H9 (cell line): ENCODE measurements around the gene HPCAL1. TPM values are rescaled to one million over a fixed set of nuclear protein-coding genes. Genes with fewer than 3 reads are reported as not detected.

Experiments used
- DNase-seq: peaks from one replicate; pipeline ENCODE4 v3.0.0-alpha.2; 2017
- H2AFZ ChIP-seq: one replicate; pipeline ENCODE4 v1.6.1; 2013; ENCODE audit warnings: mild to moderate bottlenecking, low read length, control low read depth, moderate library complexity
- H2AK5ac ChIP-seq: 2 replicates; pipeline ENCODE4 v1.6.1; 2013; ENCODE audit warnings: low read length, control low read depth, mixed read lengths; ENCODE audit not compliant: insufficient read length
- H2BK120ac ChIP-seq: one replicate; pipeline ENCODE4 v1.6.1; 2013; ENCODE audit warnings: low read depth, mild to moderate bottlenecking, low read length, control low read depth, inconsistent platforms; ENCODE audit not compliant: poor library complexity, severe bottlenecking
- H2BK12ac ChIP-seq: 2 replicates; pipeline ENCODE4 v1.6.1; 2013; ENCODE audit warnings: low read length, control low read depth, mixed read lengths, low read depth; ENCODE audit not compliant: insufficient read length
- H2BK15ac ChIP-seq: 2 replicates; pipeline ENCODE4 v1.6.1; 2013; ENCODE audit warnings: low read depth, low read length, control low read depth
- H2BK20ac ChIP-seq: one replicate; pipeline ENCODE4 v1.6.1; 2013; ENCODE audit warnings: low read depth, mild to moderate bottlenecking, low read length, control low read depth, inconsistent platforms; ENCODE audit not compliant: poor library complexity, severe bottlenecking
- H2BK5ac ChIP-seq: 2 replicates; pipeline ENCODE4 v1.6.1; 2013; ENCODE audit warnings: low read length, control low read depth, mixed read lengths; ENCODE audit not compliant: insufficient read length
- H3K14ac ChIP-seq: 2 replicates; pipeline ENCODE4 v1.6.1; 2013; ENCODE audit warnings: low read length, control low read depth; ENCODE audit not compliant: insufficient read depth
- H3K18ac ChIP-seq: 2 replicates; pipeline ENCODE4 v1.6.1; 2013; ENCODE audit warnings: low read depth, mild to moderate bottlenecking, mixed read lengths, low read length, control low read depth; ENCODE audit not compliant: insufficient read length
- H3K23ac ChIP-seq: 2 replicates; pipeline ENCODE4 v1.6.1; 2013; ENCODE audit warnings: low read length, control low read depth, mixed read lengths, low read depth; ENCODE audit not compliant: insufficient read length
- H3K23me2 ChIP-seq: 2 replicates; pipeline ENCODE4 v1.6.1; 2013; ENCODE audit warnings: low read depth, mild to moderate bottlenecking, mixed read lengths, low read length, control low read depth; ENCODE audit not compliant: insufficient read length, poor library complexity, severe bottlenecking
- H3K27ac ChIP-seq: 2 replicates; pipeline ENCODE4 v1.5.1; 2013; ENCODE audit warnings: low read length, control low read depth, mixed read lengths, low read depth; ENCODE audit not compliant: insufficient read length
- H3K27me3 ChIP-seq: 2 replicates; pipeline ENCODE4 v1.6.1; 2013; ENCODE audit warnings: low read length, control low read depth, inconsistent platforms; ENCODE audit not compliant: insufficient read depth
- H3K4ac ChIP-seq: 2 replicates; pipeline ENCODE4 v1.6.1; 2013; ENCODE audit warnings: low read depth, mild to moderate bottlenecking, control low read depth, inconsistent platforms, low read length, moderate library complexity
- H3K4me1 ChIP-seq: 2 replicates; pipeline ENCODE4 v1.6.1; 2013; ENCODE audit warnings: low read length, control low read depth, inconsistent platforms; ENCODE audit not compliant: insufficient read depth
- H3K4me2 ChIP-seq: 2 replicates; pipeline ENCODE4 v1.6.1; 2013; ENCODE audit warnings: low read length, control low read depth, mixed read lengths; ENCODE audit not compliant: insufficient read length, insufficient read depth
- H3K56ac ChIP-seq: 2 replicates; pipeline ENCODE4 v1.6.1; 2013; ENCODE audit warnings: low read depth, mild to moderate bottlenecking, mixed read lengths, low read length, control low read depth; ENCODE audit not compliant: insufficient read length
- H3K79me1 ChIP-seq: 2 replicates; pipeline ENCODE4 v1.6.1; 2013; ENCODE audit warnings: low read depth, mild to moderate bottlenecking, moderate library complexity, low read length, control low read depth, inconsistent platforms; ENCODE audit not compliant: insufficient read depth, poor library complexity, severe bottlenecking
- H3K79me2 ChIP-seq: 2 replicates; pipeline ENCODE4 v1.6.1; 2013; ENCODE audit warnings: low read length, control low read depth, inconsistent platforms; ENCODE audit not compliant: insufficient read depth
- H3K9ac ChIP-seq: 2 replicates; pipeline ENCODE4 v1.6.1; 2013; ENCODE audit warnings: low read length, control low read depth, mixed read lengths; ENCODE audit not compliant: insufficient read length; ENCODE audit errors: extremely low read depth
- H3K9me3 ChIP-seq: one replicate; pipeline ENCODE4 v1.6.1; 2013; ENCODE audit warnings: low read depth, low read length, inconsistent platforms; ENCODE audit not compliant: control insufficient read depth
- H3T11ph ChIP-seq: one replicate; pipeline ENCODE4 v1.6.1; 2013; ENCODE audit warnings: mild to moderate bottlenecking, low read length, control low read depth, inconsistent platforms
- H4K20me1 ChIP-seq: one replicate; pipeline ENCODE4 v1.6.1; 2013; ENCODE audit not compliant: control insufficient read depth, insufficient read length, insufficient read depth
- H4K5ac ChIP-seq: 2 replicates; pipeline ENCODE4 v1.6.1; 2013; ENCODE audit warnings: low read depth, mild to moderate bottlenecking, mixed read lengths, low read length, control low read depth; ENCODE audit not compliant: insufficient read length
- H4K8ac ChIP-seq: replicated peaks from 2 replicates; pipeline ENCODE4 v1.6.1; 2013; ENCODE audit warnings: low read length, control low read depth, mixed read lengths, low read depth; ENCODE audit not compliant: insufficient read length
- H4K91ac ChIP-seq: 2 replicates; pipeline ENCODE4 v1.6.1; 2013; ENCODE audit warnings: low read depth, mild to moderate bottlenecking, moderate library complexity, mixed read lengths, low read length, control low read depth; ENCODE audit not compliant: insufficient read length
- H3K27ac Mint-ChIP-seq, 3 experiments: 2 replicates in 2 of 3; 3 replicates in 1 of 3; pipeline ENCODE4 v1.8.0; 2020 to 2021; ENCODE audit warnings: mixed read lengths in 3 of 3, mild to moderate bottlenecking in 1 of 3, moderate library complexity in 1 of 3
- H3K27me3 Mint-ChIP-seq: 2 replicates; pipeline ENCODE4 v1.8.0; 2021; ENCODE audit warnings: low read depth, mild to moderate bottlenecking, moderate library complexity, mixed read lengths
- H3K36me3 Mint-ChIP-seq, 3 experiments: 2 replicates in 2 of 3; 3 replicates in 1 of 3; pipeline ENCODE4 v1.8.0; 2020 to 2021; ENCODE audit warnings: low read depth in 3 of 3, mixed read lengths in 3 of 3; ENCODE audit not compliant: insufficient read depth in 1 of 3
- H3K4me1 Mint-ChIP-seq, 2 experiments: 2 replicates each; pipeline ENCODE4 v1.8.0; 2020; ENCODE audit warnings: mixed read lengths in 2 of 2
- H3K4me3 Mint-ChIP-seq, 2 experiments: 2 replicates in 1 of 2; 3 replicates in 1 of 2; pipeline ENCODE4 v1.8.0; 2020 to 2021; ENCODE audit warnings: mild to moderate bottlenecking in 2 of 2, mixed read lengths in 2 of 2, moderate library complexity in 1 of 2
- H3K9me3 Mint-ChIP-seq, 2 experiments: 2 replicates in 1 of 2; 3 replicates in 1 of 2; pipeline ENCODE4 v1.8.0; 2020; ENCODE audit warnings: mild to moderate bottlenecking in 2 of 2, mixed read lengths in 2 of 2, moderate library complexity in 1 of 2
- CTCF ChIP-seq: fragments of 200-600 bp; sonication (generic); conservative IDR thresholded peaks from 3 replicates; pipeline ENCODE4 v1.8.0; 2021; ENCODE audit warnings: antibody characterized with exemption, mild to moderate bottlenecking
- WGBS: extraction: QIAGEN DNeasy Blood & Tissue Kit; methylation state at CpG from one replicate; pipeline ENCODE4 v1.1.7; 2013; ENCODE audit warnings: missing lambda C conversion rate, low lambda C conversion rate, mixed read lengths; ENCODE audit not compliant: insufficient read length; ENCODE audit errors: extremely low coverage; 5-methylcytosine and 5-hydroxymethylcytosine counted together
- total RNA-seq: library from RNA; stranded (reverse); gene quantifications from 2 replicates; pipeline ENCODE4 v1.2.1, GENCODE V29; 2021

The HPCAL1 gene
- total RNA-seq, 1 experiment from 2014 or later = 4.7 TPM

GRCh38 chr2:10411557-10411956 is 108.9 kb downstream of the HPCAL1 start:
- no peak overlapping the region for H4K8ac ChIP-seq
- no peak overlapping the region for H3K56ac ChIP-seq
- no peak overlapping the region for H2BK20ac ChIP-seq
- H2BK5ac ChIP-seq = no peak overlapping the region
- H3K18ac ChIP-seq = no peak overlapping the region
- no peak overlapping the region for H3K4ac ChIP-seq
- no peak overlapping the region for H2AFZ ChIP-seq
- no peak overlapping the region for H3T11ph ChIP-seq
- peaks cover 17 to 21% of the 10 kb centered on the region in 2 experiments for H3K4me1 Mint-ChIP-seq
- no peak for TF ChIP-seq CTCF
- H3K4me1 ChIP-seq = no peaks in the 10 kb centered on the region; the same call in 1 of the 2 replicates
- no CpG with 5 or more reads among the region's 8 CpGs for WGBS
- H4K5ac ChIP-seq = no peak overlapping the region
- DNase-seq = no peak
- peaks cover 3% of the 10 kb centered on the region in 2 experiments; a peak in 3 of 5 replicates for H3K9me3 Mint-ChIP-seq
- no peak overlapping the region for H3K23ac ChIP-seq
- H3K9me3 ChIP-seq = no peaks in the 10 kb centered on the region
- H3K79me1 ChIP-seq = no peaks in the 10 kb centered on the region
- peak overlapping the region in 1 of 3 experiments; percentile 91; a peak in 1 of 7 replicates for H3K27ac Mint-ChIP-seq
- H4K20me1 ChIP-seq = peaks cover 2% of the 10 kb centered on the region
- no peak overlapping the region for H2BK120ac ChIP-seq
- H3K27me3 Mint-ChIP-seq = peaks cover 2% of the 10 kb centered on the region; the same call in 1 of the 2 replicates
- H4K91ac ChIP-seq = no peak overlapping the region
- no peak overlapping the region for H3K4me2 ChIP-seq
- no peak overlapping the region for H2BK12ac ChIP-seq
- H3K9ac ChIP-seq = no peak overlapping the region
- H3K79me2 ChIP-seq = no peaks in the 10 kb centered on the region
- H3K27ac ChIP-seq = no peak overlapping the region
- H3K27me3 ChIP-seq = no peaks in the 10 kb centered on the region
- H3K36me3 Mint-ChIP-seq = no peaks in the 10 kb centered on the region
- H2AK5ac ChIP-seq = no peak overlapping the region
- no peaks in the 10 kb centered on the region for H3K23me2 ChIP-seq
- H2BK15ac ChIP-seq = no peak overlapping the region
- no peak overlapping the region for H3K4me3 Mint-ChIP-seq
- H3K14ac ChIP-seq = no peak overlapping the region
